Measurements from ENCODE around the gene AHCYL2. TPM values are rescaled to one million over a fixed set of nuclear protein-coding genes. Genes with fewer than 3 reads are reported as not detected.

Gene AHCYL2
- total RNA-seq, 1 donor from 2014 or later = 39.3 TPM

DNA sequence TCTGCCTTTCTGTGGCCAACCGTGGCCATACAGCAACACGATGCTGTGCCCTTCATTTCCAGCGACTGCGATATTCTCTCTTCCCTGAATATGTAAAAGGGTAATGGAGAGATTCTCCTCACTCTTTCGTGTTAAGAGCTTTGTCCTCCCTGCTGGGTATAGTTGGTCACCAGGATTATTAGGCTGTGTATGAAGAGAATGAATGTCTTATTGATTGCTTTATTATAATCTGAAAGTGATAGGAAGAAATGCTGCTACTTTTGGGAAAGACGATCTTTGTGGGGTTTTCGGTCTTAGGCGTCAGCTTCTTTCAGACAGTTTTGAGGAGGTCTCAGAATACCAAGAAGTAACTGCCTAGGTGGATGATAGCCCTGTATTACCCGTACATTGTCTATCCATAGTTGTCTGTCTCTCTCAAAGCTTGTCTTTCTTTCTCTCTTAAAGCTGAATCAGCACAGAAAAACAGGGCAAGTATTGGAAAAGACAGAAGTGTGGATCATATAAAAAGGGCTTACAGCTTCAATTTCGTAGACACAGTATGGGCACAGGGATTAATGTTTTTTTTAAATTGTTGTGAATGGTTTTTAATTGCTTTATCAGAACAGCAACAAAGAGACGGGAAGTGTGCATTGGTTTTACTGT is 1.2 kb downstream of the AHCYL2 start:
- no peaks in the 10 kb centered on the region for H3K9me3 ChIP-seq (ENCODE audit: low read depth)
- H3K79me2 ChIP-seq (ENCODE audit: low read depth) = peaks cover 58% of the 10 kb centered on the region
- no peak overlapping the region for H3K27ac ChIP-seq
- Mint-ChIP-seq H3K4me1 (peaks cover 37% of the 10 kb centered on the region), H3K27ac (peak overlapping the region; percentile 74), H3K36me3 (peaks cover 2% of the 10 kb centered on the region), H3K9me3 (no peaks in the 10 kb centered on the region), H3K27me3 (ENCODE audit: insufficient read depth, low read depth) (peaks cover 4% of the 10 kb centered on the region), H3K4me3 (peak overlapping the region; percentile 92)
- no peaks in the 10 kb centered on the region for H3K36me3 ChIP-seq
- TF ChIP-seq EZH2 (IDR thresholded peaks at IDR 0.05) (no peak), CTCF (IDR thresholded peaks at IDR 0.05) (no peak), EZH2phosphoT487 (IDR thresholded peaks at IDR 0.05) (no peak)
- peak; percentile 39 for DNase-seq (ENCODE audit: low spot score)
- peak overlapping the region; percentile 14 for H3K9ac ChIP-seq
- H3K4me3 ChIP-seq = peak overlapping the region; percentile 75
- peaks cover 26% of the 10 kb centered on the region for H4K20me1 ChIP-seq (ENCODE audit: low read depth)
- H2AFZ ChIP-seq (replicated peaks) = no peak overlapping the region
- peaks cover 13% of the 10 kb centered on the region for H3K4me1 ChIP-seq
- H3F3A ChIP-seq (ENCODE audit: low read depth) = peaks cover 32% of the 10 kb centered on the region
- H3K4me2 ChIP-seq = peak overlapping the region; percentile 89
- H3K27me3 ChIP-seq = no peaks in the 10 kb centered on the region

GRCh38 chr7:129227646-129228578 is 3.1 kb downstream of the AHCYL2 start:
- H4K20me1 ChIP-seq (ENCODE audit: low read depth) = peaks cover 32% of the 10 kb centered on the region
- no peak overlapping the region for H3K4me3 ChIP-seq
- peaks cover 4% of the 10 kb centered on the region for H3K27me3 Mint-ChIP-seq (ENCODE audit: insufficient read depth, low read depth)
- no peaks in the 10 kb centered on the region for H3K36me3 ChIP-seq
- peaks cover 5% of the 10 kb centered on the region for H3K36me3 Mint-ChIP-seq
- no peaks in the 10 kb centered on the region for H3K27me3 ChIP-seq
- no peak overlapping the region for H3K4me2 ChIP-seq
- peaks cover 13% of the 10 kb centered on the region for H3K4me1 ChIP-seq
- H3K9ac ChIP-seq = no peak overlapping the region
- TF ChIP-seq EZH2 (IDR thresholded peaks at IDR 0.05) (no peak), CTCF (IDR thresholded peaks at IDR 0.05) (no peak), EZH2phosphoT487 (IDR thresholded peaks at IDR 0.05) (no peak)
- peaks cover 63% of the 10 kb centered on the region for H3K79me2 ChIP-seq (ENCODE audit: low read depth)
- H3K4me3 Mint-ChIP-seq = peak overlapping the region; percentile 66
- peaks cover 32% of the 10 kb centered on the region for H3F3A ChIP-seq (ENCODE audit: low read depth)
- H2AFZ ChIP-seq (replicated peaks) = no peak overlapping the region
- DNase-seq (ENCODE audit: low spot score) = no peak
- H3K9me3 ChIP-seq (ENCODE audit: low read depth) = no peaks in the 10 kb centered on the region
- H3K9me3 Mint-ChIP-seq = no peaks in the 10 kb centered on the region
- H3K27ac ChIP-seq = no peak overlapping the region
- peaks cover 37% of the 10 kb centered on the region for H3K4me1 Mint-ChIP-seq
- no peak overlapping the region for H3K27ac Mint-ChIP-seq

GRCh38 chr7:129228633-129229032 is 3.8 kb downstream of the AHCYL2 start:
- H3K9me3 Mint-ChIP-seq = no peaks in the 10 kb centered on the region
- H3K4me3 Mint-ChIP-seq = no peak overlapping the region
- Histone ChIP-seq H3K4me3 (no peak overlapping the region), H4K20me1 (ENCODE audit: low read depth) (peaks cover 32% of the 10 kb centered on the region), H3K36me3 (no peaks in the 10 kb centered on the region), H3K4me1 (peaks cover 13% of the 10 kb centered on the region), H3K4me2 (no peak overlapping the region), H2AFZ (replicated peaks) (no peak overlapping the region), H3K79me2 (ENCODE audit: low read depth) (peaks cover 71% of the 10 kb centered on the region), H3K9ac (no peak overlapping the region), H3K9me3 (ENCODE audit: low read depth) (no peaks in the 10 kb centered on the region), H3F3A (ENCODE audit: low read depth) (peaks cover 27% of the 10 kb centered on the region), H3K27me3 (no peaks in the 10 kb centered on the region), H3K27ac (no peak overlapping the region)
- H3K4me1 Mint-ChIP-seq = peaks cover 35% of the 10 kb centered on the region
- TF ChIP-seq EZH2 (IDR thresholded peaks at IDR 0.05) (no peak), CTCF (IDR thresholded peaks at IDR 0.05) (no peak), EZH2phosphoT487 (IDR thresholded peaks at IDR 0.05) (no peak)
- no peak for DNase-seq (ENCODE audit: low spot score)
- peaks cover 5% of the 10 kb centered on the region for H3K36me3 Mint-ChIP-seq
- peaks cover 4% of the 10 kb centered on the region for H3K27me3 Mint-ChIP-seq (ENCODE audit: insufficient read depth, low read depth)
- H3K27ac Mint-ChIP-seq = no peak overlapping the region
